Activated B cell treated with CpG ODN at 0.5 μM for 24 hours (primary cell): ENCODE measurements around the gene NWD2. TPM values are rescaled to one million over a fixed set of nuclear protein-coding genes. Genes with fewer than 3 reads are reported as not detected.
"Not testable (repeated sequence)": the region's sequence is repeated elsewhere in the genome, so short reads cannot be mapped to it uniquely, and the experiment has no call there.

ENCODE experiments used
- ATAC-seq: fragments of 200-7000 bp; cut with Tn5 transposase; one replicate; pipeline ENCODE4 v1.10.0; 2021; ENCODE audit warnings: low read depth, mild to moderate bottlenecking, moderate library complexity
- CTCF ChIA-PET: fragments of 350-600 bp; sonication (Branson Sonifier 250); formaldehyde crosslinking; loops from one replicate; lab custom pipeline; 2021; ENCODE audit warnings: antibody characterized with exemption; lab: Charles Lee
- POLR2A ChIA-PET: fragments of 350-600 bp; sonication (Branson Sonifier 250); formaldehyde crosslinking; loops from one replicate; lab custom pipeline; 2021; ENCODE audit warnings: antibody characterized with exemption; lab: Charles Lee
- DNase-seq: peaks from one replicate; pipeline ENCODE4 v3.0.0; 2022
- H3K27ac Mint-ChIP-seq: one replicate; pipeline ENCODE4 v1.8.0; 2020; ENCODE audit warnings: mixed read lengths
- H3K27me3 Mint-ChIP-seq: one replicate; pipeline ENCODE4 v1.8.0; 2021; ENCODE audit warnings: mixed read lengths
- H3K36me3 Mint-ChIP-seq: one replicate; pipeline ENCODE4 v1.8.0; 2021; ENCODE audit warnings: low read depth, mixed read lengths
- H3K4me1 Mint-ChIP-seq: one replicate; pipeline ENCODE4 v1.8.0; 2021; ENCODE audit warnings: mixed read lengths
- H3K4me3 Mint-ChIP-seq: one replicate; pipeline ENCODE4 v1.8.0; 2020; ENCODE audit warnings: mild to moderate bottlenecking, mixed read lengths
- H3K9me3 Mint-ChIP-seq: one replicate; pipeline ENCODE4 v1.8.0; 2020; ENCODE audit warnings: mixed read lengths
- CTCF ChIP-seq: fragments of 200-600 bp; IDR thresholded peaks from one replicate; pipeline ENCODE4 v1.8.0; 2022; ENCODE audit warnings: antibody characterized with exemption, mild to moderate bottlenecking
- intact Hi-C: fragments of 100-400 bp; cut with micrococcal nuclease; formaldehyde crosslinking; loops from one replicate; pipeline ENCODE4 v1.15.1; 2024
- total RNA-seq: library from RNA; stranded (reverse); gene quantifications from 2 replicates; pipeline ENCODE4 v1.2.3, GENCODE V29; 2022

NWD2 gene
- total RNA-seq, 1 donor from 2014 or later, result not detected

GRCh38 chr4:37483610-37484009, 239.1 kb downstream of the NWD2 start:
- Mint-ChIP-seq H3K36me3 (no peaks in the 10 kb centered on the region), H3K27me3 (peaks cover 10% of the 10 kb centered on the region), H3K9me3 (peaks cover 9% of the 10 kb centered on the region), H3K4me3 (no peak overlapping the region), H3K27ac (no peak overlapping the region), H3K4me1 (peaks cover 2% of the 10 kb centered on the region)
- ATAC-seq (no peak), DNase-seq (no peak)
- CTCF ChIA-PET, result no interaction called here
- intact Hi-C loops, result no loop called here
- TF ChIP-seq CTCF, result no peak
- POLR2A ChIA-PET, result no interaction called here

GRCh38 chr4:37486166-37486565, 241.6 kb downstream of the NWD2 start:
- intact Hi-C loops, result no loop called here
- ATAC-seq, result no peak
- TF ChIP-seq CTCF, result no peak
- CTCF ChIA-PET, result no interaction called here
- POLR2A ChIA-PET, result no interaction called here
- peaks cover 4% of the 10 kb centered on the region for H3K27me3 Mint-ChIP-seq
- H3K36me3 Mint-ChIP-seq, result no peaks in the 10 kb centered on the region
- H3K9me3 Mint-ChIP-seq, result peaks cover 9% of the 10 kb centered on the region
- H3K27ac Mint-ChIP-seq, result no peak overlapping the region
- H3K4me3 Mint-ChIP-seq, result no peak overlapping the region
- DNase-seq, result no peak
- H3K4me1 Mint-ChIP-seq, result peaks cover 2% of the 10 kb centered on the region

GRCh38 chr4:37487668-37488067, 243.1 kb downstream of the NWD2 start:
- DNase-seq (no peak), ATAC-seq (no peak)
- intact Hi-C loops, result no loop called here
- no peaks in the 10 kb centered on the region for H3K4me1 Mint-ChIP-seq
- peaks cover 4% of the 10 kb centered on the region for H3K9me3 Mint-ChIP-seq
- no peak overlapping the region for H3K27ac Mint-ChIP-seq
- POLR2A ChIA-PET, result no interaction called here
- TF ChIP-seq CTCF, result no peak
- CTCF ChIA-PET, result no interaction called here
- H3K36me3 Mint-ChIP-seq, result no peaks in the 10 kb centered on the region
- peaks cover 4% of the 10 kb centered on the region for H3K27me3 Mint-ChIP-seq
- H3K4me3 Mint-ChIP-seq, result no peak overlapping the region

GRCh38 chr4:37489697-37490096, 245.2 kb downstream of the NWD2 start:
- no peaks in the 10 kb centered on the region for H3K9me3 Mint-ChIP-seq
- TF ChIP-seq CTCF, result no peak
- H3K27ac Mint-ChIP-seq, result no peak overlapping the region
- ChIA-PET CTCF (no interaction called here), POLR2A (no interaction called here)
- no peak for ATAC-seq
- peaks cover 4% of the 10 kb centered on the region for H3K27me3 Mint-ChIP-seq
- no peak overlapping the region for H3K4me3 Mint-ChIP-seq
- no peaks in the 10 kb centered on the region for H3K4me1 Mint-ChIP-seq
- intact Hi-C loops, result no loop called here
- H3K36me3 Mint-ChIP-seq, result no peaks in the 10 kb centered on the region
- DNase-seq, result no peak

GRCh38 chr4:37490391-37491347, 246.1 kb downstream of the NWD2 start:
- ChIA-PET POLR2A (no interaction called here), CTCF (no interaction called here)
- intact Hi-C loops, result no loop called here
- Mint-ChIP-seq H3K36me3 (no peaks in the 10 kb centered on the region), H3K9me3 (peaks cover 4% of the 10 kb centered on the region), H3K4me3 (no peak overlapping the region), H3K27ac (no peak overlapping the region), H3K4me1 (no peaks in the 10 kb centered on the region), H3K27me3 (peaks cover 5% of the 10 kb centered on the region)
- DNase-seq (no peak), ATAC-seq (no peak)
- no peak for TF ChIP-seq CTCF

- H3K27me3 Mint-ChIP-seq, H3K4me3 Mint-ChIP-seq, POLR2A ChIA-PET, CTCF ChIA-PET, DNase-seq, H3K27ac Mint-ChIP-seq, intact Hi-C loops, H3K9me3 Mint-ChIP-seq, H3K36me3 Mint-ChIP-seq, H3K4me1 Mint-ChIP-seq, ATAC-seq: not testable (repeated sequence)
Observed at GRCh38 chr4:37495353-37495752, 250.8 kb downstream of the NWD2 start.
